SK-N-SH (cell line): Measurements from ENCODE around the gene KCNQ4. TPM values are rescaled to one million over a fixed set of nuclear protein-coding genes. Genes with fewer than 3 reads are reported as not detected.

Experiments used
- CTCF ChIA-PET: fragments of 300-600, 350-600 bp; formaldehyde crosslinking; extraction: SDS; loops from one replicate; lab custom pipeline; 2021; lab: Yijun Ruan, JAX
- POLR2A ChIA-PET: fragments of 350-600 bp; sonication (Branson Sonifier 250); formaldehyde crosslinking; extraction: SDS; loops from one replicate; lab custom pipeline; 2020; ENCODE audit warnings: antibody characterized with exemption, inconsistent platforms; lab: Yijun Ruan, JAX
- DNase-seq: peaks from one replicate; pipeline ENCODE4 v3.0.0; 2012
- H2AFZ ChIP-seq: fragments of 200-600 bp; sonication (generic); 2 replicates; pipeline ENCODE4 v1.8.1; 2016; ENCODE audit warnings: antibody characterized with exemption, mild to moderate bottlenecking, low read depth
- H3F3A ChIP-seq: fragments of 200-600 bp; sonication (generic); replicated peaks from 2 replicates; pipeline ENCODE3; 2016; ENCODE audit warnings: antibody characterized with exemption, mild to moderate bottlenecking; ENCODE audit not compliant: insufficient read depth
- H3K27ac ChIP-seq, 2 experiments: fragments of 200-500 bp in 1 of 2; fragments of 200-600 bp in 1 of 2; sonication (Bioruptor generic) in 1 of 2; sonication (generic), shearing (Covaris generic) in 1 of 2; 2 replicates each; pipeline versions ENCODE4 v1.5.1 to v1.6.1; 2014 to 2016; ENCODE audit warnings: low read depth in 2 of 2, inconsistent platforms in 1 of 2, low read length in 1 of 2, mild to moderate bottlenecking in 1 of 2, mixed read lengths in 1 of 2
- H3K27me3 ChIP-seq: fragments of 200-600 bp; sonication (generic), shearing (Covaris generic); 2 replicates; pipeline ENCODE4 v1.6.1; 2016; ENCODE audit warnings: mixed run types; ENCODE audit not compliant: insufficient read depth
- H3K36me3 ChIP-seq, 2 experiments: fragments of 200-500 bp in 1 of 2; fragments of 200-600 bp in 1 of 2; sonication (Bioruptor generic) in 1 of 2; sonication (generic) in 1 of 2; replicated peaks in 1 of 2; 2 replicates each; pipeline versions ENCODE3 to v1.5.1; 2014 to 2016; ENCODE audit warnings: low read length in 1 of 2, mild to moderate bottlenecking in 1 of 2; ENCODE audit not compliant: insufficient read depth in 2 of 2, control insufficient read depth in 1 of 2
- H3K4me1 ChIP-seq, 2 experiments: fragments of 200-500 bp in 1 of 2; fragments of 200-600 bp in 1 of 2; sonication (Bioruptor generic) in 1 of 2; sonication (generic), shearing (Covaris generic) in 1 of 2; 2 replicates each; pipeline versions ENCODE4 v1.5.1 to v1.6.1; 2014 to 2016; ENCODE audit warnings: low read depth in 1 of 2, low read length in 1 of 2, mixed run types in 1 of 2; ENCODE audit not compliant: insufficient read depth in 2 of 2, control insufficient read depth in 1 of 2
- H3K4me2 ChIP-seq: fragments of 200-600 bp; sonication (generic), shearing (Covaris generic); 2 replicates; pipeline ENCODE4 v1.6.1; 2017; ENCODE audit warnings: mixed run types
- H3K4me3 ChIP-seq, 2 experiments: fragments of 200-500 bp in 1 of 2; fragments of 200-600 bp in 1 of 2; sonication (Bioruptor generic) in 1 of 2; sonication (generic), shearing (Covaris generic) in 1 of 2; 2 replicates each; pipeline versions ENCODE4 v1.5.1 to v1.8.1; 2014 to 2016; ENCODE audit warnings: low read depth in 2 of 2, inconsistent platforms in 1 of 2, low read length in 1 of 2, mild to moderate bottlenecking in 1 of 2, mixed read lengths in 1 of 2, moderate library complexity in 1 of 2
- H3K79me2 ChIP-seq: fragments of 200-600 bp; sonication (generic); 2 replicates; pipeline ENCODE4 v1.8.1; 2017; ENCODE audit warnings: mild to moderate bottlenecking; ENCODE audit not compliant: insufficient read depth
- H3K9ac ChIP-seq: fragments of 200-600 bp; sonication (generic); 2 replicates; pipeline ENCODE4 v1.6.1; 2017; ENCODE audit warnings: mixed run types
- H3K9me2 ChIP-seq: fragments of 200-600 bp; sonication (generic); 2 replicates; pipeline ENCODE4 v1.6.1; 2017; ENCODE audit warnings: mixed run types
- H3K9me3 ChIP-seq: fragments of 200-600 bp; sonication (generic); 2 replicates; pipeline ENCODE4 v1.6.1; 2017; ENCODE audit warnings: mixed run types, mild to moderate bottlenecking, moderate library complexity
- H4K20me1 ChIP-seq: fragments of 200-600 bp; sonication (generic); 2 replicates; pipeline ENCODE4 v1.6.1; 2017; ENCODE audit warnings: mild to moderate bottlenecking, mixed run types; ENCODE audit not compliant: insufficient read depth
- CTCF ChIP-seq: fragments of 200-600 bp; sonication (generic); IDR thresholded peaks from 2 replicates; pipeline ENCODE4 v1.6.1; 2017; ENCODE audit warnings: antibody characterized with exemption, mild to moderate bottlenecking, moderate library complexity
- ELF1 ChIP-seq: IDR thresholded peaks from 2 replicates; pipeline ENCODE4 v1.4.0; 2012
- GABPA ChIP-seq: IDR thresholded peaks from 2 replicates; pipeline ENCODE4 v1.4.0; 2012; ENCODE audit warnings: low read depth, mild to moderate bottlenecking
- JUND ChIP-seq: IDR thresholded peaks from 2 replicates; pipeline ENCODE4 v1.4.0; 2012
- MAX ChIP-seq: IDR thresholded peaks from 2 replicates; pipeline ENCODE4 v1.4.0; 2012; ENCODE audit warnings: low read depth
- NFIC ChIP-seq: IDR thresholded peaks from 2 replicates; pipeline ENCODE4 v1.4.0; 2012; ENCODE audit warnings: borderline replicate concordance
- NRF1 ChIP-seq: IDR thresholded peaks from 2 replicates; pipeline ENCODE4 v1.6.1; 2012; ENCODE audit warnings: low read depth, mild to moderate bottlenecking, low read length
- PBX3 ChIP-seq: IDR thresholded peaks from 2 replicates; pipeline ENCODE4; 2012
- SIN3A ChIP-seq: IDR thresholded peaks from 2 replicates; pipeline ENCODE4 v1.6.1; 2012; ENCODE audit warnings: low read depth, mild to moderate bottlenecking, low read length, moderate library complexity, borderline replicate concordance
- TEAD4 ChIP-seq: IDR thresholded peaks from 2 replicates; pipeline ENCODE4 v1.4.0; 2012; ENCODE audit warnings: mild to moderate bottlenecking, borderline replicate concordance; ENCODE audit not compliant: insufficient read depth
- WGBS: methylation state at CpG from one replicate; pipeline ENCODE4 v1.1.6; 2017; ENCODE audit warnings: low lambda C conversion rate; 5-methylcytosine and 5-hydroxymethylcytosine counted together
- polyA plus RNA-seq, 3 experiments: library from polyadenylated mRNA; depleted of rRNA; stranded (reverse); fragments of >200 nt; gene quantifications; 2 replicates each; pipeline ENCODE4 v1.2.3, GENCODE V29; 2012

KCNQ4 gene
- polyA plus RNA-seq, 1 of the 3 experiments (the other 2 are of a cell fraction) = 0.15 TPM

- H4K20me1 ChIP-seq = no peaks in the 10 kb centered on the region
- H3K4me1 ChIP-seq = no peaks in the 10 kb centered on the region
- no peaks in the 10 kb centered on the region for H3K36me3 ChIP-seq
- CTCF ChIA-PET = interaction anchor here (1.0 to 4.8 kb wide), 3 partner anchors 11 to 117 kb away, joined by 3 to 20 read pairs (median 6); no protein-coding TSS in a partner anchor
- 87% methylated on average over 6 of the region's 11 CpGs for WGBS
- no peak overlapping the region for H3K27ac ChIP-seq
- no peaks in the 10 kb centered on the region for H3F3A ChIP-seq
- no peaks in the 10 kb centered on the region for H3K79me2 ChIP-seq
- TF ChIP-seq JUND (no peak), TEAD4 (no peak), ELF1 (no peak), PBX3 (no peak), MAX (no peak), NRF1 (no peak)
- TF ChIP-seq, all 33 proteins: peak for 0
- no peaks in the 10 kb centered on the region for H3K27me3 ChIP-seq
- no peak overlapping the region for H3K4me3 ChIP-seq
- H3K9me3 ChIP-seq = no peaks in the 10 kb centered on the region
- H3K9ac ChIP-seq = no peak overlapping the region
- H3K9me2 ChIP-seq = no peaks in the 10 kb centered on the region
- H2AFZ ChIP-seq = no peak overlapping the region
- POLR2A ChIA-PET = no interaction called here
- no peak overlapping the region for H3K4me2 ChIP-seq
- no peak for DNase-seq
Measured at GRCh38 chr1:40834968-40835545, 51.5 kb downstream of the KCNQ4 start.

- H4K20me1 ChIP-seq = no peaks in the 10 kb centered on the region
- no peak overlapping the region for H2AFZ ChIP-seq
- no peaks in the 10 kb centered on the region for H3K9me3 ChIP-seq
- CTCF ChIA-PET = interaction anchor here (1.0 to 4.8 kb wide), 3 partner anchors 10 to 116 kb away, joined by 3 to 20 read pairs (median 6); no protein-coding TSS in a partner anchor
- H3K79me2 ChIP-seq = no peaks in the 10 kb centered on the region
- TF ChIP-seq JUND (no peak), NFIC (no peak), SIN3A (no peak), CTCF (no peak), TEAD4 (no peak), GABPA (no peak)
- H3K27me3 ChIP-seq = no peaks in the 10 kb centered on the region
- POLR2A ChIA-PET = no interaction called here
- H3K36me3 ChIP-seq = no peaks in the 10 kb centered on the region
- no peak overlapping the region for H3K9ac ChIP-seq
- H3K4me1 ChIP-seq = no peaks in the 10 kb centered on the region
- H3K27ac ChIP-seq = no peak overlapping the region
- no peaks in the 10 kb centered on the region for H3K9me2 ChIP-seq
- H3F3A ChIP-seq = no peaks in the 10 kb centered on the region
- no peak overlapping the region for H3K4me2 ChIP-seq
- DNase-seq = no peak
- no peak overlapping the region for H3K4me3 ChIP-seq
- 60% methylated on average over 4 of the region's 4 CpGs for WGBS
Measured at GRCh38 chr1:40836283-40836682, 52.7 kb downstream of the KCNQ4 start.
